Tibial nerve (tissue), 4 donors: ENCODE results near the gene MACROH2A2.

ENCODE experiments used
- EP300 ChIP-seq, 2 donors: sonication (generic); formaldehyde crosslinking; IDR thresholded peaks; one replicate each; pipeline ENCODE4 v1.6.1; 2017; ENCODE audit warnings: antibody characterized with exemption in 2 of 2, mild to moderate bottlenecking in 1 of 2
- TF ChIP-seq, protein P1 (sequence below), 5 experiments: fragments of 200-600 bp in 3 of 5; fragments of 450-650 bp in 2 of 5; sonication (generic) in 3 of 5; IDR thresholded peaks; one replicate each; pipeline ENCODE4 v1.5.1; 2016 to 2019; ENCODE audit warnings: antibody characterized with exemption in 5 of 5, mild to moderate bottlenecking in 3 of 5, moderate library complexity in 2 of 5

DNA sequence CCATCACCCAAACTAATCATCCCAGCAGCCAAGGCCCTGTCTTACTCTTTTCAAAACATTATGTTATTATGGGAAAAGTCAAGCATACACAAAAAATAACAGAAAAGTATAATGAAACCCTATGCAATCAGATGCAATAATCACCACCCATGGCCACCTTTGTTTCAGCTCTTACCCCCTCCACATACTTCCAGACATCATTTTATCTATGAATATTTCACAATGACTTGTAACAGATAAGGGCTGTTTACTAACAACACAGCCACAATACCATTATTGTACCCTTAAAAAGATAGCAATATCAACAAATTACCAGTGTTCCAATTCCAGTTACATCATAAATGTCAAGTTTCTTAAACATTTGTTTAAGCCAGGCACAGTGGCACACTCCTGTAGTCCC lies 44.8 kb downstream of the MACROH2A2 start:
- TF ChIP-seq, protein P1, sequence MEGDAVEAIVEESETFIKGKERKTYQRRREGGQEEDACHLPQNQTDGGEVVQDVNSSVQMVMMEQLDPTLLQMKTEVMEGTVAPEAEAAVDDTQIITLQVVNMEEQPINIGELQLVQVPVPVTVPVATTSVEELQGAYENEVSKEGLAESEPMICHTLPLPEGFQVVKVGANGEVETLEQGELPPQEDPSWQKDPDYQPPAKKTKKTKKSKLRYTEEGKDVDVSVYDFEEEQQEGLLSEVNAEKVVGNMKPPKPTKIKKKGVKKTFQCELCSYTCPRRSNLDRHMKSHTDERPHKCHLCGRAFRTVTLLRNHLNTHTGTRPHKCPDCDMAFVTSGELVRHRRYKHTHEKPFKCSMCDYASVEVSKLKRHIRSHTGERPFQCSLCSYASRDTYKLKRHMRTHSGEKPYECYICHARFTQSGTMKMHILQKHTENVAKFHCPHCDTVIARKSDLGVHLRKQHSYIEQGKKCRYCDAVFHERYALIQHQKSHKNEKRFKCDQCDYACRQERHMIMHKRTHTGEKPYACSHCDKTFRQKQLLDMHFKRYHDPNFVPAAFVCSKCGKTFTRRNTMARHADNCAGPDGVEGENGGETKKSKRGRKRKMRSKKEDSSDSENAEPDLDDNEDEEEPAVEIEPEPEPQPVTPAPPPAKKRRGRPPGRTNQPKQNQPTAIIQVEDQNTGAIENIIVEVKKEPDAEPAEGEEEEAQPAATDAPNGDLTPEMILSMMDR (IDR thresholded peaks at IDR 0.05): no peak
- no peak for TF ChIP-seq EP300 (IDR thresholded peaks at IDR 0.05)
